Gastroesophageal sphincter (tissue), 3 donors: Measurements from ENCODE around the gene PPP1R7.

Experiments
- CTCF ChIP-seq, 4 experiments: fragments of 200-600 bp in 2 of 4; fragments of 450-650 bp in 2 of 4; sonication (generic) in 1 of 4; IDR thresholded peaks; one replicate each; pipeline ENCODE4 v1.5.1; 2017 to 2019; ENCODE audit warnings: antibody characterized with exemption in 4 of 4, mild to moderate bottlenecking in 2 of 4, moderate library complexity in 2 of 4
- POLR2A ChIP-seq, 2 donors: fragments of 450-650 bp; IDR thresholded peaks; one replicate each; pipeline ENCODE4 v1.6.1; 2017; ENCODE audit warnings: antibody characterized with exemption in 2 of 2, mild to moderate bottlenecking in 2 of 2, moderate library complexity in 1 of 2
- POLR2AphosphoS5 ChIP-seq: sonication (generic); formaldehyde crosslinking; IDR thresholded peaks from one replicate; pipeline ENCODE4 v1.6.1; 2017; ENCODE audit warnings: antibody characterized with exemption

- TF ChIP-seq POLR2A (IDR thresholded peaks at IDR 0.05), result no peak
- TF ChIP-seq CTCF (IDR thresholded peaks at IDR 0.05), result no peak
- no peak for TF ChIP-seq POLR2AphosphoS5
These were observed 48.4 kb downstream of the PPP1R7 start for GRCh38 chr2:241198381-241199279.
